A673 (cell line): ENCODE results near the gene PHLDB2.

Source experiments
- EZH2 ChIP-seq: fragments of 200-600 bp; sonication (generic); IDR thresholded peaks from 2 replicates; pipeline ENCODE4 v1.6.1; 2017; ENCODE audit warnings: borderline replicate concordance, low read depth, mild to moderate bottlenecking, mixed read lengths, antibody characterized with exemption, low read length; ENCODE audit not compliant: poor library complexity, severe bottlenecking
- TF ChIP-seq, protein P1 (sequence below): fragments of 300-800, 200-600 bp; sonication (generic); conservative IDR thresholded peaks from 2 replicates; pipeline ENCODE4 v1.5.1; 2017; ENCODE audit warnings: low read depth, mild to moderate bottlenecking, antibody characterized with exemption, low read length, moderate library complexity, mixed read lengths

DNA sequence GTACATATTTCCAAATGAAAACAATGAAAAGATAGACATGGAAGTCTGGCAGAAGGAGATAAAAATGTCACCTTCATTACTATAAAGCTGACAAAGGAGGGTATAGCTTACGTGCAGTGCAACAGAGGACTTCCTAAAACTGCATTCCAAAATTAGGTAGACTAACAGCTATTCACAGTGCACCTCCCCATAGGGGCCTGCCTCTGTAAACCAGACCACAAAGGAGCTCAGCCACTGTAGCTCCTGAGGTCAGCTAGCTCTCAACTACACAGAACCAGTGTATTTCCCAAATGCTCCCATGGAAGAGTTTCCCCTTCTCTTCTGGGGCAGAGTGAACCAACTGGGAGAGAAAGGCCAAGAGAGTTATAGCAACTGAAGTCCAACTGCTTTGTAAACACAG is 31.2 kb upstream of the PHLDB2 start:
- TF ChIP-seq, protein P1, sequence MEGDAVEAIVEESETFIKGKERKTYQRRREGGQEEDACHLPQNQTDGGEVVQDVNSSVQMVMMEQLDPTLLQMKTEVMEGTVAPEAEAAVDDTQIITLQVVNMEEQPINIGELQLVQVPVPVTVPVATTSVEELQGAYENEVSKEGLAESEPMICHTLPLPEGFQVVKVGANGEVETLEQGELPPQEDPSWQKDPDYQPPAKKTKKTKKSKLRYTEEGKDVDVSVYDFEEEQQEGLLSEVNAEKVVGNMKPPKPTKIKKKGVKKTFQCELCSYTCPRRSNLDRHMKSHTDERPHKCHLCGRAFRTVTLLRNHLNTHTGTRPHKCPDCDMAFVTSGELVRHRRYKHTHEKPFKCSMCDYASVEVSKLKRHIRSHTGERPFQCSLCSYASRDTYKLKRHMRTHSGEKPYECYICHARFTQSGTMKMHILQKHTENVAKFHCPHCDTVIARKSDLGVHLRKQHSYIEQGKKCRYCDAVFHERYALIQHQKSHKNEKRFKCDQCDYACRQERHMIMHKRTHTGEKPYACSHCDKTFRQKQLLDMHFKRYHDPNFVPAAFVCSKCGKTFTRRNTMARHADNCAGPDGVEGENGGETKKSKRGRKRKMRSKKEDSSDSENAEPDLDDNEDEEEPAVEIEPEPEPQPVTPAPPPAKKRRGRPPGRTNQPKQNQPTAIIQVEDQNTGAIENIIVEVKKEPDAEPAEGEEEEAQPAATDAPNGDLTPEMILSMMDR = no peak
- no peak for TF ChIP-seq EZH2
